OCI-LY7 (cell line): ENCODE measurements around the gene THRB.

ENCODE experiments used
- CTCF ChIP-seq: fragments of 200-600 bp; sonication (generic); conservative IDR thresholded peaks from 2 replicates; pipeline ENCODE4 v1.5.1; 2014; ENCODE audit warnings: mild to moderate bottlenecking, antibody characterized with exemption, low read length, moderate library complexity, mixed read lengths
- EZH2phosphoT487 ChIP-seq: fragments of 200-600 bp; sonication (generic); IDR thresholded peaks from 2 replicates; pipeline ENCODE4 v1.6.1; 2018; ENCODE audit warnings: low read depth, borderline replicate concordance, mild to moderate bottlenecking, mixed run types, antibody characterized with exemption, low read length, moderate library complexity, mixed read lengths

- TF ChIP-seq CTCF (no peak), EZH2phosphoT487 (no peak)
Observed at GRCh38 chr3:24182756-24183155, 311.9 kb downstream of the THRB start.
